NCI-H69 (cell line): ENCODE measurements around the gene MSH3.

Experiments
- DNase-seq: peaks from one replicate; lab custom pipeline; 2025; lab: John Stamatoyannopoulos, UW

The MSH3 gene

DNA sequence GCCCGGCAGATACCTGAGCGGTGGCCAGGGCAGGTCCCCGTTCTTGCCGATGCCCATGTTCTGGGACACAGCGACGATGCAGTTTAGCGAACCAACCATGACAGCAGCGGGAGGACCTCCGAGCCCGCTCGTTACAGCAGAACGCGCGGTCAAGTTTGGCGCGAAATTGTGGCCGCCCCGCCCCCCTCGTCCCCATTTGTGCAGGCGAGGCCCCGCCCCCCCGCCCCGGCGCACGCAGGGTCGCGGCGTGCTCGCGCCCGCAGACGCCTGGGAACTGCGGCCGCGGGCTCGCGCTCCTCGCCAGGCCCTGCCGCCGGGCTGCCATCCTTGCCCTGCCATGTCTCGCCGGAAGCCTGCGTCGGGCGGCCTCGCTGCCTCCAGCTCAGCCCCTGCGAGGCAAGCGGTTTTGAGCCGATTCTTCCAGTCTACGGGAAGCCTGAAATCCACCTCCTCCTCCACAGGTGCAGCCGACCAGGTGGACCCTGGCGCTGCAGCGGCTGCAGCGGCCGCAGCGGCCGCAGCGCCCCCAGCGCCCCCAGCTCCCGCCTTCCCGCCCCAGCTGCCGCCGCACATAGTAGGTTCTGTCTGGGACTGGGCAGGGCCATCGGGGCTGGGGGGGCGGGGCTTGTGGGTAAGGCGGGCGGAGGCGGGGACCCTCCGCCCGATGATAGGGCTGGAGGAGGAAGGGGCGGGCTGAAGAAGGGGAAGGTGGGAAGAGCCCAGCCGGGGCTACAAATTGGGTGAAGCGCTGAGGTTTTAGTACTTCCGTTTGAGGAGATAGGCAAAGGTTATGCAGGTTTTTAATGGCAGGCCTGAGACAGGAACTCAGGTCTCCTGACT lies at the start of gene MSH3, which contains the start of gene DHFR:
Gene MSH3, plus strand, starts transcription at position 262 of the 840 bp plus-strand sequence. Its CDS starts 76 bp downstream, at position 338.
Gene DHFR, minus strand, starts transcription at position 593 of the 840 bp plus-strand sequence. Its CDS starts 494 bp downstream, at position 99.
- DNase-seq: peak; percentile 98

DNA sequence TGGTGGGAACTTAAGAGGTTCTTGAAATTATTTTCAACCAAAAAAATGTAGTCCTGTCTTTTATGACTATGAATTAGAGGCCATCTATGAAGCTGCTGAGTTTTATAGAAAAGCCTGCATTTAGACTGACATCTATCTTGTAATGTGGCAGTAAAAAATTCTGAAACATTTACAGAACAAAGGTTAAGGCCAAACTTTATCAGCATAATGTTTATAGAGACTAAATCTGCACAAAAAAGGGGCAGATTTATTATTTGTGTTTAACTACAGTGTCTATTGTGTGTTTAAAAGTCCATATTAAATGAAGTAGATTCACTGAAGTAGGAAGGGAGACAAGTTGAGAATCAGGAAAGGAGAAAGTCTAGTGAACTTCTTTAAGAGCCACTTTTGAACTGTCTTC lies 47.1 kb upstream of the MSH3 start:
- no peak for DNase-seq

DNA sequence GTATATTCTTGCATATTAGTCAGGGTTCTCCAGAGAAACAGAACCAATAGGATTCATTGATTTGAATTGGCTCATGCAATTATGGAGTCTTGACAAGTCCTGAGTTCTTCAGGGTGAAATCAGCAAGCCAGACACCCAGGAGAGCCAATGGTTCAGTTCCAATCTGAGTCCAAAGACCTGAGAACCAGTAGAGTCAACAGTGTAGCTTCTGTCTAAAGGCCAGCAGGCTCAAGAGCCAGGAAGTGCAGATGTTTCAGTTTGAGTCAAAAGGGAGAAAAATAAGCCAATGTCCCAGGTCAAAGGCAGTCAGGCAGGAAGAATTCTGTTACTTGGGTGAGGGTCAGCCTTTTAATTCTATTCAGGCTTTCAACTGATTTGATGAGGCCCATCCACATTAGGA lies 46.6 kb upstream of the MSH3 start:
- DNase-seq: no peak

DNA sequence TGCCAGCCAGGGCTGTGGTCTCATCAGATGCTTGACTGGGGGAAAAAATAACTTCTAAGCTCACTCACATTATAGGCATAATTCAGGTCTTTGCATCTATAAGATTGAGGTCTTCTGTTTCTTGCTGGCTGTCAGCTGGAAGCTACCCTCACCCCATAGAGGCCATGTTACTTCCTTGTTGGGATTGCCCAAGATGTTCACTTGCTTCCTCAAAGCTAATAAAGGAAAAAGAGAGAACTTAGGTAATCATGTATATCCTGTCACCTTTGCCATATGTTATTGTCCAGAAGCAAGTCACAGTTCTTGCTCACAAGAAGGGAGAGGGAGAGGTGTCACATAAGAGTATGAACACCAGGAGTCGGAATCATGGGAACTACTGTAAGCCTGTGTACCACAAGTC lies 45.7 kb upstream of the MSH3 start:
- DNase-seq: no peak

DNA sequence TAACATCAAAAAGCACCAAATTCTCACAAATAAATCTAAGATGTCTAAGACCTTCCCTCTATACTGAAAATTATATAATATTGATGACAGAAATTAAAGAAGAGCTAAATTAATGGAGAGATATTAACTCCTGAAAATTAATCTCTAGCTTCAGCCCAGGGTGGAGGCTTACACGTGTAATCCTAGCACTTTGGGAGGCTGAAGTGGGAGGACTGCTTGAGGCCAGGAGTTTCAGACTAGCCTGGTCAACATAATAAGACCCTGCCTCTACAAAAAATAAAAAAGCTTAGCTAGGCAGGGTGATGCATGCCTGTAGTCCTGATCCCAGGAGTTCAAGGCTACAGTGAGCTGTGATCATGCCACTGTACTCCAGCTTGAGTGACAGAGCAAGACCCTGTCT lies 44.8 kb upstream of the MSH3 start:
- DNase-seq: no peak

DNA sequence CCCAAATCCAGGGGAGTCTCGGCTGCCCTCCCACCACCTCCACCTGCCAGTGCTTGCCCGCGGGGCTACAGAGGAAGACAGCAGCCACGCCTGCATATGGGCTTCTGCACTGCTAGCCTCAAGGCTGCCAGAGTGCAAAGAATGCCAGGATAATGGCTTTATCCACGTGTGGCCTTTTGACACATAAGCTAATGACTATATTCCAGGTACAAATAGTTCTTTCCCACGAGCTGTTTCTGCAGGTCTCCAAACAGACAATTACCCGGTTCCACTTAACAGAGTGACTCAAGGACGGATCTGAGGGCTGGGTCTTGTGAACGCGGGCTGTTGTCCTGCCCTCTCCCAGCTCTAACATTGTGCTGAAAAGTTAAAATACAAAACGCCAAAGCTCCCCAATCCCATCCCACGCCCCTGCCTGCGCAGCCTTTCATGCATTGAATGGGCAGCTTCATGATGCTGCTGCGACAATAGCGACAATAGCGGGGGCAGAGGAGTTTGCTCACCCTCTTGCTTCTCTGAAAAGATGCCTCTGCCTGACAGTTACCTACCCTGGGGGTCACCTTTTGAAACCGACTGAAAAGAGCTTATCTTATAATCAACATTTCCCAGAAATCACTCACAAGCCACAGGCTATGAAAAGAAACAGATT lies 39.1 kb upstream of the MSH3 start:
- peak; percentile 73 for DNase-seq

DNA sequence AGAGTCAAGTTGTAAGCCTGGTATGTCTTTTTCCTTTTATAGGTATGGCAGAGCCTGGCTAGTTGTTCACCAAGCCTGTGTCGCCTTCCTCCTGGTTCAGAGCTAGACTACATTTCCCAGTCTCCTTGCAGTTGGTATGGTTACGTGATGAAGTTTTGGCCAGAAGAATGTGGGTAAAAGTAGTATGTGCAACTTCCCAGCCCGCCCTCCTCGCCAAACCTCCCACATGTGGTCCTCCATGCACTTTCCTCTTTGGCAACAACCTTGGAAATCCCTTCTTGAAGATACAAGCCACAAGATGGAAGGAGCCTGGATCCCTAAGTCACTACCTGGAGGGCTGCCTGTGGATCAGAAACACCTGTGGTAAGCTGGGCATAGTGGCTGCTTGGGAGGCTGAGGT lies 36.0 kb upstream of the MSH3 start:
- no peak for DNase-seq

DNA sequence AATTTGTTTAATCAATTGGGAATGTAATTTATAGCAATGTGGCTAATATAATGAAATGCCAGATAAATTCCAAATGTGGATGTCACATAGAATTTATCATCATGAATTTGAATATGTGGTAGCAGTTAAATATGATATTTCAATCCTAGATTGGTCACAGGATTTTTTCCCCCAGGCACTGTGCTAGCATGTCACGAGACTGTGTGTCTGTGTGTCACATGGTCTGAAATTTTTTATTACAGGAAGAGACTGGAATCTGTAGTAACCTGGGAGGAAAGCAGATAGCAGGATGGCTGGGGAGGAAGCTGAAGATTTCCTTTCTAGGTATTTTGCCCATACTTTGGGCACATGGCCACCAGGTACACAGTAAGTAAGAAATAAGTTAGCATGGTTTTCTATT lies 35.4 kb upstream of the MSH3 start:
- peak; percentile 8 for DNase-seq

DNA sequence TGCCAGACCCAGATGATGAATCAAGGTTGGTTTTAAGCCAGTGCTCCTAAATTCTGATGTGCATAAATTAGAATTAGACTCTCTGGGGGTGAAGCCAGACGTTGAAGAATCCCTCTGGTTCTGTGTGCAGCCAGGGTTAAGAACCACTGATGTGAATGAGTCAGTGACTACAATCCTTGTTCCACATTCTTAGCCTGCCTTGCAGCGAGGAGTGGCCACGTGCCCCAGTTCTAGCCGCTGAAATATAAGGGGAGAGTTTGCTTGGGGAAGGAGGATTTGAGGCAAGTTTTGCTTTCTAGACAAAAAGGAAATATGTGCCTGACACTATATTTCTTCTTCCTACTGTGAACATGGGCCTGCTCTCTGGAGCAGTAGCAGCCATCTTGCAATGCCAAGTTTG lies 34.2 kb upstream of the MSH3 start:
- peak; percentile 16 for DNase-seq

DNA sequence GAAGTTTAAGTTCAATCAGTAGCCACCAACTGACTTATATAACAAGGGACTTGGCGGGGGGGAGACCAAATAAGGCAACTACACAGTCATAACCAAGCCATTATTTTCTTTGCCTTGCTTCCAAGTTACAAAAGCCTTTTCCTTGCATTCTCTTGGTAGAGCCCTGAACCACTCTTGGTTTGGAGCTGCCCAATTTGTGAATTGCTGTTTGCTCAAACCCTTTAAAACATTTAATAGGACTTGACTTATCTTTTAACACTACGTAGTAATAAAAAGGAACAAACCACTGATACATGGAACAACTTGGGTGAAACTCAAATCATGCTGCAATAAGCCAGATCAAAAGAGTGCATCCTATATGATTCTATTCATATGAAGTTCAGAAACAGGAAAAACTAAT lies 31.7 kb upstream of the MSH3 start:
- DNase-seq: no peak

DNA sequence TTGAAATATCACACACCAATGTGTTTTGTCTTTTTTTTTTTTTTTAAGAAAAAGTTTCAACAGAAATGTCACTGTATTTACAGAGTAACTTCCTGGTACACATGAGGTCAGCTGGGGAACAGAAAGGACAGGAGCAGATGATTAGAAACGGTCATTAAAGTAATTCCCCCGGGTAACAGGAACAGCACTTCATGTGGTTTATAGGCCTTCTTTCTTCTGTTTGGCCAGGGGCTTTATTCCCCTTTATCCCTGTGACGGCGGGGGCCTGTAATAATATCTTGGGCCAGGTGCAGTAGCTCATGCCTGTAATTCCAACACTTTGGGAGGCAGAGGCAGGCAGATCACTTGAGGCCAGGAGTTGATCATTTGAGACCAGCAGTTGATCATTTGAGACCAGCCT lies 30.5 kb upstream of the MSH3 start:
- DNase-seq: peak; percentile 91

DNA sequence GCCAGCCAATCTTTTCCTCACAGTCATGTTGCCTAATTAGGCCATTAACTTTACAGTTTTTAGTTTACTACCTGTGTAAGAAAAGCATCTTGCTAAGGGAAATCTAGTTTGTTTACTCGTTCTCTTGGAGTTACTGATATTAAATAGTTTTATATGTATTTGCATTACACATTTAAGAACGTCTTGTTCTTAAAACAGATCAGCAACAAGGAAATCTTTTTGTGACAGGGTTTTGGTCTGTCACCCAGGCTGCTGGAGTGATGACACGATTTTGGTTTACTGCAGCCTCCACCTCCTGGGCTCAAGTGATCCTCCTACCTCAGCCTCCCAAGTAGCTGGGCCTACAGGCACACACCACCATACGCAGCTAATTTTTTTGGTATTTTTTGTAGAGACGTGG lies 29.2 kb upstream of the MSH3 start:
- DNase-seq: no peak

DNA sequence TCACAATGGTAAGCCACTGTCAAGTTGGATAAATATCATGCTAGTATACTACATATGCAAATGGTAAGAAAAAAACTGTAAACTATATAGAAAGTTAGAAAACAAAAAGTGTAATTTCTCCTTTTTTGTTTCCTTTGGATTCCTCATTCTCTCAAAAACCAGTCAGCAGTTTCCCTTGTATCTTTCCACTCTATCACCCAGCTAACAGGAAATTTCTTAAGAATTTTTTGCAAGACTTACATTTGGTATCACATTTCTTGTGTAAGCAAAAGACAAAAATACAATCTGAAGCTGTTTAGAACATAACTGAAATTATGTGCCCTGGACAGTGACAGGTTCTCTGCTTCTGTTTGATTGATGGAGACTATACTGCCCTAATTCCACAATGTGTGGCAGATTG lies 25.2 kb upstream of the MSH3 start:
- no peak for DNase-seq

DNA sequence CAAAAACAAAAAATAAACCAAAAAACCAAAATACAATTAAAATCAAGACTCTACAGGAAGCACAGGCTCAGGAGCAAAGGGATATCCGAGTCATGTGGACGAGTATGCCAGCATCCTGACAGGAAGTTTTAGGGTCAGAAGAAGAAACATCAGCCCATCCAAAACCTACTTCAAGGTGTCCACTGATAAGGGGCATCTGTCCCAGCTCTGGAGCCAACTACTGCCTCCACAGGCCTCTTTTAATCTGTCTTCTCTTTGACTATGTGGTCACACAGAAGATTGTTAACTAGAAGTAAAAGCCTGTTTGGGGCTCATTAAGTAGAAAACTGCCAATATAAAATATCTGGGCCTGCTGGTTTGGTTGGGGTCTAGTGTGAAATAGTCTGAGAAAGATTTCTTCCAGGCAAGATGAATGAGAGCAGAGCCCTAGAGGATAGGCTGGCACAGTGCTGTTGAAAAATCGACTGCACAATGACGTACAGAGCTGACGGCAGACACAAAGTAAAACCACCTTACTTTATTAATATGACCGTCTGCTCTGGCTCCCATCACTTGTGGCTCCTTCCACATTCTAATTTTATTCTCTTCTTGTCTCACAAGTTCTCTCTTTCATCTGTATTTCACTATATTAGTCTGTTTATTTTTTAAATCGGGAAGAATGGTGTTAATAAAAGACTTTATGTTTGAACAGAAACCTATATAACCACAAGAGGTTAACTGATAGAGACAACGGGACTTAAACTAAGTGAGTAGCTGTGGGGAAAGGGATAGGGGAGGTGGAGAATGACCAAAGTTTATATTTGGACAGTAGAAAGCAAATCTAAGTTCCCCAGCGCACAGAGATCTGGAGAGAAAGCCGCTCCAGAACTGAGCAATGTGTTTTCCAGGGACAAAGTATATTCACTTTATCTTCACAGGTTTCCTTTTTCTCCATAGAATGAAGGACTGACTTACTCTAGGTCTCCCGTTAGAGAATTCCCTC lies 22.9 kb upstream of the MSH3 start:
- DNase-seq: no peak

DNA sequence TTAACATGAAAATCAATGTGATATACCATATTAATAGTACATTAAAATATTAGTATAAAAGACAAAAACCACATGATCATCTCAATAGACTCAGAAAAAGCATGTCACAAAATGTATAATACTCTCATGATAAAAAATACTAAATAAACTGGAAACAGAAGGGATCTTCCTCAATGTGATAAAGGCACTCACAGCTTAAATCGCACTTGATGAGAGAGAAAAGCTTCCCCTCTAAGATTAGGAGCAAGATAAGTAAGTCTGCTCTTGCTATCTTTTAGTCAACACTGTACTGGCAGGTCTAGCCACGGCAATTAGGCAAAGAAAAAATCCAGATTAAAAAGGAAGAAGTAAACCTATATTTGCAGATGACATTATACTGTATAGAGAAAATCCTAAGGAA lies 21.8 kb upstream of the MSH3 start:
- no peak for DNase-seq

DNA sequence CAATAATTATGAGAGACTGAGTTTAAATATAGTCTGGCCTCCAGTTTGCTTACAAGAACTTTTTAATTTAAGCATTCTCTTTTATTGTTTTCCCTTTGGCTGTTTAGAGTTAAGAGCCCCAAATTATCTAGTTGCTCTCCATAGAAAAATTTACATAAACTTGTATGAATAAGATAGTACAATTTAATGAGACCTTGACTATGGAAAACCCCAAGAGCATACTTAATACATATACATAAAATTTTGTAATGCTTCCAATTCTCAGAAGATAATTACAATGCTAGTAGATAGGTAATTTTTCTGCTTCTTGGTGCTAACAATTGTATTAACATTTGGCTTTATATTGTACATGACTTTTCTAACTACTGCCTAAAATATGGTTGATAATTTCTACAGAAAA lies 20.3 kb upstream of the MSH3 start:
- DNase-seq: peak; percentile 41

DNA sequence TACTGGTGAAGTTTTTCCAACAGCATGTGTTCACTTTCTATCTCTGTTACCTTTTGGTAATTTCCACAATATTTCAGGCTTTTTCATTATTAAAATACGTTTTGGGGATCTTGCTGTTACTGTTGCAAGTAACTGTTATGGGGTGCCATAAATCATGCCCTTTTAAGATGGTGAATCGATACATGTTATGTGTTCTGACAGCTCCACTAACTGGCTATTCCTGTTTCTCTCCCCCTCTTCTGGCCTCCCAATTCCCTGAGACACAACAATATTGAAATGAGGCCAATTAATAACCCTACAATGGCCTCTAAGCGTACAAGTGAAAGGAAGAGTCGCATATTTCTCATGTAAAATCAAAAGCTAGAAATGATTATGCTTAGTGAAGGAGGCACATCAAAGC lies 13.1 kb upstream of the MSH3 start:
- DNase-seq: no peak

DNA sequence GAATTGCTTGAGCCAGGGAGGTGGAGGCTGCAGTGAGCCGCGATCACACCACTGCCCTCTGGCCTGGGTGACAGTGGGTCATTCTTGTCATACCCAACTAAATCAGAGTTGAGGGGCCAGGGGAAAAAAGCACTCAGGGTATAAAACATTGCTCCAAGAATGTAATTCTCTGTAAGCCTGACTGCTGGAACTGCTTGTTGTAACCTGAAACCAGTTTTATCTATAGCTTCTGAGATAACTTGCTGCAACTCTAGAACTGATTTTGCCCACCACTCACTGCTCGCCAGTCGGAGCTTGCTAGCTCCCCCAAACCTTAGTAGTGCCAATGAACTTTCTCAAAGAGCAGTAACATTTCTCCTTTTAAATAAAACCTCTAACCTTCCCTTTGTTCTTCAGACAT lies 9.6 kb upstream of the MSH3 start:
- DNase-seq: no peak

DNA sequence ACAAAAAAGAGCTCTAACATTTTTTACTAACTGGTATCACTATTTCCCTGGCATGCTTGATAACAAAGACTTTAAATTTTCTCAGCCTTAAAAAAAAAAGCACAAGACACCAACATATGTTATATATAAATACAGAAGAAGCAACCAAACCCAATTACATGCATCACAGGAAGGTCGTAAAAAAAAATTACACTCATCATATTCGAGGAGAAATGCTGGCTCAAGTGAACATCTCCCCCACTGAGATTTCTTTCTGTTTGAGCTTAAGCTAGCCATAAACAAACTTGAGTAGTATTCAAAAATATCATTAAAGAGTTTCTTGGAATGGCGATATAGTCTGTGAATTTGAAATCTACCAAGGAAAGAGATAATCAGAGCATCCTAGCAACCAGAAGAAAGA lies 7.5 kb upstream of the MSH3 start:
- peak; percentile 37 for DNase-seq

DNA sequence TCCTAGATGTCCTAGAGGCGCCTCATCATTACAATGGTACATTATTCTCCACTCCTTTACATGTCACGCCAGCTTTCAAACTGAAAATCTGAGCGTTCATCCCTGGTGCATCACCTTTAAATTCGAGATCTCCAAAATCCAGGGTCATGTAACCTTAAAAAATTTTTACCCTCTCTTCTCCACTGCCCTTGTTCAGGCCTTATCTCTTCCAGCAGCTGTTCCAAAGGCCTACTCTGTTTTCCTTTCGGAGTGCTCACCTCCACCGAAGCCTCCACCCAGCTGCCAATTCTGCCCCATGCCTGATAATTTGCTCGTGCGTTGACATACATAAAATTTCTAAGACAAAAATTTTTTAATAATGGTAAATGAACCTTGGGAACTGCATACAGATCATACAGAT lies 950 bp upstream of the MSH3 start:
- peak; percentile 30 for DNase-seq

DNA sequence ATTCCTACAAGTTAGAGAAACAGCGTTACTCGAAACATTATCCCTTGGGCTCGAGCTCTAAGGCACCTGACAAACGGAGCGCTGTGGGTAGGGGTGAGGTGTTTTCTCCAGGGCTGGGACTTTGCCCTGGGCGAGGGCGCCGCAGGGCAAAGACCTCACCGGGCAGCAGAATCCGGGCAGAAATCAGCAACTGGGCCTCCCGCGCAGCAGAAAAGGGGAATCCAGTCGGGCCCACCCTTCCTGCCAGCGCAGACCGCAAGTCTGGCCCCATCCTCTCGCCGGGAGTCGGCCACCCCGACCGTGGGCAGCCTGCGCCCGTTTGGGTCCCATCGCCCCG lies 430 bp upstream of the MSH3 start:
- DNase-seq: peak; percentile 69

DNA sequence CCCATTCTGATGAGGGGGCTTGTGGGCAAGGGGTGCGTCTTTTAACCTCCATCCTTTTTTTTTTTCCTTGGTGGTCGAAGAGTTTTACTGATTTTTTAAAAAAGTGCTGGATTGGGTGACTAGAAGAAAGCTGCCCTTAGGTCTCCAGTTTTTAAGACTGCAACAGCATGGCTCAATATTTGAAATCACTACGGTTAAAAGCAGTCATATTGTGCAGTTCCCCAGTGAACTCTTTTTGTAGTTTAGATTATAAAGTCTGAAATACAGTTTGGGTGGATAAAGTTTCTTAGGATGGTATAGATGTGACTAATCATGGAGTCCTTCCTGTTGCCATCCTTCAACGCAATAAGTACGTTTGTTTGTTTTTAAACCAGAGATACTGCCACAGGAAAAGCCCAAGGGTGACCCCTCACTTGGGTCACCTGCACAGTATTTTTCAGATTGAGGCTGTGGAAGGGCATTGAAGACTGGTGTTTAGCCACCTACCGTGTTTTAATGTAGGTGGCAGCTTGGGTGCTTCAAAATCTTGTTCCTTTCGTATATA lies 851 bp downstream of the MSH3 start:
- peak; percentile 45 for DNase-seq
